HG03575 (cell line): ENCODE measurements around the gene EML1.

ENCODE experiments used
- ATAC-seq: cut with Tn5 transposase; IDR thresholded peaks from one replicate; pipeline ENCODE4 v1.9.1; 2021; ENCODE audit not compliant: unreplicated experiment, insufficient number of reproducible peaks, low FRiP score; ENCODE audit errors: extremely low read depth

The EML1 gene

DNA sequence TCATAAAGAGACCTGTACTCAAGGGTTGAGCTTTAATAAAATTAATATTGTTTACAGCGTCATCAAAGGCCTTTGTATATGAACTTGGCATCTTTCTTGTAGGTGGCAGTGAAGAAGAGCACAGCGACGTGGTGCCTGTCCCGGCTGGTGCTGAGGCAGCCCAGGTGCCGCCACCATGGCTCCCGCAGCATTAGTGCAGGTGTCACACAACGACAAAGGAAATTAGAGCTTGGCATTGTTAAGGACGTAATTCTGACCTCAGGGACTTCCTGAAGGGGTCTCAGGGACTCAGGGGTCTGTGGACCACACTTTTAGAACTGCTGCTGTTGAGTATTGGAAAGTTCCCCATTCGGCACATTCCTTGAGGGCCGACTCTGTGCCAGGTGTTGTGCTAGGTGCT is 24.1 kb downstream of the EML1 start:
- no peak for ATAC-seq

- ATAC-seq, result no peak
Observed at GRCh38 chr14:99818503-99819036, 25.4 kb downstream of the EML1 start.

DNA sequence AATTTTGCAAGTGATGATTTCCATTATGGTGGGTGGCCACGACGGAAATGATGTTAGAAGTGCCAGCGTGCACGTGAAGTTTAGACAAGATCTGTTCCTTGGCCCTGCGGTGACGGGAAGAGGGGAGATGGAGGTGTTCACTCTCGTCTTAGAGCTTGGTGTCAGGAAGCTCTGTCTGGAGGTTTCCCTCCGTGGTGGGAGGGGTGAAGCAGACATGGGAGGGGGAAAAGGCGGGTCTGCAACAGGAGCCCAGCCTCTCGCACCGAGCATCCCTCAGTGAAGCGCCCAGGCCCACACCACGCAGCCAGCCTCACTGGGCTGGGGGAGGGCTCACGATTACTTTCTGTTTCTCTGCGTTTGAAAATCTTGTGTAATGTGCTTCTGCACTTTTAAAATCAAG is 26.3 kb downstream of the EML1 start:
- no peak for ATAC-seq

DNA sequence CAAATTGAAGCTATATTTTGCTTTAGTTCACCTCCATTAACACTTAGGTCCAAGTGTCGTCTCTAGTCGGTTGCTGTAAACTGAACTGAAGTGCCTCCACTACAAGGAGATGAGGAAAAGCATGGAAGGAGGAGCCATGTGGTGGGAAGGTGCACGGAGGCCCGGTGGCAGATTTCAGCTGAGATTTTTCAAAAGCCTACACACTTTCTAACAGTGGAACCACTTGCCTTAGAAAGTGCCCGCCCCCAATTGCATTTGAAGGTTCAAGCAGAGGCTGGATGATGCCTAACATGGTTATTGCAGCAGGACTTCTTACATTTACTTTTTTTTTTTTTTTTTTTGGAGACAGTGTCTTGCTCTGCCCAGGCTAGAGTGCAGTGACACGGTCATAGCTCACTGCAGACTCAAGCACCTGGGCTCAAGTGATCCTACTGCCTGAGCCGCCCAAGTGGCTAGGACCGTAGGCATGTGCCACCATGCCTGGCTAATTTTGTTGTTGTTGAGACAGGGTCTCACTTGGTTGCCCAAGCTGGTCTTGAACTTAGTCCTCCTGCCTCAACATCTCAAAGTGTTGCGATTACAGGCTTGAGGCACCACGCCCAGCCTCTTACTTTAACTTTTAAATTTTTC is 27.6 kb downstream of the EML1 start:
- no peak for ATAC-seq

DNA sequence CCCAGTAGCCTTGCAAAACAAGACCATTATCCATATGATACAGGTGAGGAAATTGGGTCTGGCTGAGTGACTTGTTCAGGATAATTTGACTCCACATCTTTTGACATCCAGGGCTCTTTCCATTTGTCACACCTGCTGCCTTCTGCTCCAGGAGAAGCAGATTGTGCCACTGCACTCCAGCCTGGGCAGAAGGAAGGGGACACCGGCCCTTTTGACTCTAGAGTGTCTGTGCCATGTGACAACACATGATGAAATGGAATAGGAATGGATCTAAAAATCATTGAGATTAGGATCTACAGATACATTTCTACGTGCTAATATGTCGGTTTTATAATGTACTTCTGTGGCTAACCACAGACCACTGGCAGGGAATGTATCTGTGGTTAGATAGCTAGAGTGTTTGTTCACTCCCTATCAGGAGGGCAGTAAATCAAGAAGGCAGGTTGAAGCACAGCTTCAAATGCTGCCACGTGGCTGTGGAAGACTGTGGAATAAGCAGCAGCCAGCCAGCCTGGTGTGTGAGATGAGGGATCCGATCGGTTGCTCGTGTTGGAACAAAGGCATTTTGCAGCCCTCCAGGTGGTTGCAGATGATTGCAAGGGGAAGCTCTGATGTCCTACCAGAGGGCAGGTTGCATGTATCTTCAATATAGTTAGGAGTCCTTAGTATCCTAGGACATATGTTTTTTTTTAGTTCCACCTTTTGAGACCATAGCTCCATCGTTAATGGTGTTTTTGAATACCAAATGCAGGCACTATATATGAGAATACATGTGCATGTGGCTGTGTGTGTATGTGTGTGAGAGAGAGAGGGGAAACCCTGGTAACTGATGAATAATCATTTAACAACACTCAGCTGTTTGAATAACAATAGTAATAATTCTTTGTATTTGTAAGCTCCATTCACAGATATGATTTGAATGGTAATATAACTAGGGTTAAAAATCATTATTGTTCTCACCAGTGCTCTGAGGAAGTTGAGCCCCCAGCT is 28.6 kb downstream of the EML1 start:
- no peak for ATAC-seq

DNA sequence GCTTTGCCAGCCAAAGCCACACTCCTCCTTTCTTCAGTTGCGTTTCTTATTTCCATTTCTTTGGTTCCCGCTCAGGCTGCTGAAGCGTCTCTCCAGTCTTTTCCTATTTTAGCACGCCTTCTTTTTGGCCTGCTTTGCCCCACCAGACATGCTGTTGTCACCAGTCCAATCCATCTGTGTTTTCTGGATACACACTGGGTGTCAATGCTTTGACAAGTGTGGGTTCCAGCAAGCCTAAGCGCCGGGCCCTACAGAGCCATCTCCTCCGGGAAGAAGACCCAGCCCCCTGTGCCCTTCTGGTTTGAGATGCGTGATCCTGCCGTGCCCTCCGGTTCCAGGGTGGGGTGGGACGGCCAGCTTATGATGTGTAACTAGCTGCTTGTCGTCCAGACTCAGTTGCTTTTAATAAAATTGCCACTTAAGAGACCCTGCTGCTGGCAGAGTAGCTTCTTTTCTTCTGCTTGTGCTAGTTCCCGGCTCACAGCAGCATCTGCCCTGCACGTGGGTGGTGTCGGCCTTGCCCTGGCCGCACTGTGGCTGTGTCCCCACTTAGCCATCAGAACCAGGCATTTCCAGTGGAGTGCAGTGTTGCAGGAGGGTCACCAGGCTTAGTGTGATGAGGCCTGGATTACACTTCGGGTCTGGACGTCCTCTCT is 29.7 kb downstream of the EML1 start:
- no peak for ATAC-seq

DNA sequence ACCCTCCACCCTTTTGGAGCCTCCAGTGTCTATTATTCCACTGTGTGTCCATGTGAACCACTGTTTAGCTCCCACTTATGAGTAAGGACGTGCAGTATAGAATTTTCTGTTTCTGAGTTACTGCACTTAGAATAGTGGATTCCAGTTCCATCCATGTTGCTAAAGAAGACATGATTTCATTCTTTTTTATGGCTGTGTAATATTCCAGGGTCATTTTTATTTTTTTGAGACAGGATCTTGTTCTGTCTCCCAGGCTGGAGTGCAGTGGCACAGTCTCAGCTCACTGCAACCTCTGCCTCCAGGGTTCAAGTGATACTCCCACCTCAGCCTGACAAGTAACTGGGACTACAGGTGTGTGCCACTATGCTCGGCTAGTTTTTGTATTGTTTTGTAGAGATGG is 31.6 kb downstream of the EML1 start:
- no peak for ATAC-seq

DNA sequence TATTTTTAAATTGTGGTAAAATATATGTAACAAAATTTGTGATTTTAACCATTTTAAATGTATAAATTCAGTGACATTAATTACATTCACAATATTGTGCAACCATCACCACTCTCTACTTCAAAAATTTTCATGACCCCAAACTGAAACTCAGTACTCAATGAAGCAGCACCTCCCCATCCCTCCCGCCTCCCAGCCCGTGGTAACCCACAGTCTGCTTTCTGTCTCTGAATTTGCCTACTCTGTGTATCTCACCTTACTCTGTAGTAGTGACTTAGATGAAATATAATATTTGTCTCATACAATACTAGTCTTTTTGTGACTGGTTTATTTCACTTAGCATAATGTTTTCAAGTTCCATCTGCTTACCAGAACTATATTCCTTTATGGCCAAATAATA is 36.2 kb downstream of the EML1 start:
- ATAC-seq, result no peak

DNA sequence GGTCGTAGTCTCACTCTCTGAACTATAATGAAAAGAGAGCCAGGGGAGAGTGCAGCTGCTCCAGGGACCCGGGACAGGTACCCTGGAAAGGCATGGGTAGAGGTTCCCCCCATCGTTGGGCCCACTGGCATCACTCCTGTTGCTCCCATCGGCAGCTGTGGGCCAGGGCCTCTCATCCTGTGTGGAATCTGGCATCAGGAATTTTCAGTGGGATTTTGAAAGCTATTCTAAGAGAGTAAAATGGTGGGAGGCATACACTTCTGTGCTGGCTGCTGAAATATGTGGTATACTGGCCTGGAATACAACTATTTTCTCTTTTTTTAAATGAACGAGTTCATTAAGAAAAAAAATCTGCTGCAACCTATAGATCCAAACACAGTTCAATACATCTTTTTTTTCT is 38.1 kb downstream of the EML1 start:
- no peak for ATAC-seq

DNA sequence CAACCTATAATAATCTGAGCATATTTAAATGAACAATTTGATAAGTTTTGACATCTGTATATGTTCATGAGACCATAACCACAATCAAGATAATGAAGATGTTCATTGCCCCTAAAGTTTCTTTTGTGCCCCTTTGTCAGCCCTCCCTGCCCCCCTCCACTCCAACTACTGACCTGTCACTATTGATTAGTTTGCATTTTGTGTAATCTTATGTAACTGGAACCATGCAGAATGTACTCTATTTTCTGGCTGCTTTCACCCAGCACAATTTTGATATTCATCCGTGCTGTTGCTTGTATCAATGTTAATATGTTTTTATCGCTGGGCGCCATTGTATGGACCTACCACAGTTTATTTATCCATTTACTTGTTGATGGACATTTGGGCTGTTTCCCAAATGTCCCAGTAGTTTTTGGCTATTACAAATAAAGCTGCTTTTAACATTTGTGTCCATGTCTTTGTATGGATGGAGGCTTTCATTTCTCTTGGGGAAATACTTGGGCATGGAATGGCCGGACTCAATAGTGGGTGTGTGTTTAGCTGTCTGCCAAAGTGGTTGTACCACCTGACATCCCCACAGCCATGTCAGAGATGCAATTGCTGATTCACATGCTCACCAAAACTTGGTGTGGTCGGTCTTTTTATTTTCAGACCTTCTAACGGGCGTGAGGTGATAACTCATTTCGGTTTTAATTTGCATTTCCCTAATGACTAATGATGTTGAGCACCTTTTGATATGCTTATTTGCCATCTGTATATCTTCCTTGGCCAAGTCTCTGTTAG is 38.9 kb downstream of the EML1 start:
- no peak for ATAC-seq

DNA sequence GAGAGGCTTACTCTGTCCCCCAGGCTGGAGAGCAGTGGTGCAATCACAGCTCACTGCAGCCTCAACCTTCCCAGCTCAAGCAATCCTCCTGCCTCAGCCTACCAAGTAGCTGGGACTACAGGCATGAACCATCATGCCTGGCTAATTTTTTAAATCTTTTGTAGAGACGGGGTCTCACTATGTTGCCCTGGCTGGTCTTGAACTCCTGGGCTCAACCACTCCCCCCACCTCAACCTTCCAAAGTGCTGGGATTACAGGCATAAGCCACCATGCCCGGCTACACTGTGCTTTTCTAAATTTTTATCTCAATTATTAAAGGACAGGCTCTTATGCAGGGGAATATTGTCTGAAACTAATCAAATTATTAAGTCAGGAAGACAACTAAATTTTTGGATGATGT is 44.6 kb downstream of the EML1 start:
- no peak for ATAC-seq

GRCh38 chr14:99838639-99839134 is 45.5 kb downstream of the EML1 start:
- no peak for ATAC-seq

DNA sequence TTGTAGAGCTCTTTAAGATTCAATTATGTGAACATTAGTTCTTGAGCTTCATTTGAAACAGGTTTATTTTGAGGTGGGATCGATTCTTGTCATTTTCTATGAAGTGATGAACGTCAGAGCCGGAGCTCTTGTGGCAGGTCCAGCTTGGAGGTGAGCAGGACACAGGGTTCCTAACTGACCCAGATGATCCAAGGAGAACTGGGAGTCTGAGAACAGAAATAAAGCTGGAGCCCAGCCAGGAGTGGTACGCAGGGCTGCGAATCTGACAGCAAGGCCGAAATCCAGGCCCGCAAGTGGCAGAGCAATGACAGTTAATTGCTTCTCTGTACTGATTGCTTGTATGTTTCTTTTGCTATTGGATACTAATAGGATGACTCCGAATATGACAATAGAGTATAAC is 46.5 kb downstream of the EML1 start:
- ATAC-seq, result no peak

DNA sequence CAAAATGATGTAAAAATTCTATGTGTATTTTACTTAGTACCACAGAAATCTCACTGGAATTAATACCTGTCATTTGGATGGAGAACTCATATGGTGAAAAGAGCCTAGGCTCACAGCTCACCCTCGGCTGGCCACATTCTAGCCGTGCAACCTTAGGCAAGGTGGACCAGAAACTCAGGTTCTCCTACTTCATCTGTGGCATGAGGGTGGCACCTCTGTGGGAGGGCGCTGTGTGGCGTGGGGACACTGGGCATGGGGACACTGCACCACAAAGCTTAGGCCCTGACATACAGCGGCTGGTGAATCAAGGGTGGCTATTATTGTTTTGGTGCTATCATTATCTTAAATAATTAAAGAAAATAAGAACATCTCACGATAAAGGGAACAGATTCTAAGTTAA is 47.1 kb downstream of the EML1 start:
- no peak for ATAC-seq

DNA sequence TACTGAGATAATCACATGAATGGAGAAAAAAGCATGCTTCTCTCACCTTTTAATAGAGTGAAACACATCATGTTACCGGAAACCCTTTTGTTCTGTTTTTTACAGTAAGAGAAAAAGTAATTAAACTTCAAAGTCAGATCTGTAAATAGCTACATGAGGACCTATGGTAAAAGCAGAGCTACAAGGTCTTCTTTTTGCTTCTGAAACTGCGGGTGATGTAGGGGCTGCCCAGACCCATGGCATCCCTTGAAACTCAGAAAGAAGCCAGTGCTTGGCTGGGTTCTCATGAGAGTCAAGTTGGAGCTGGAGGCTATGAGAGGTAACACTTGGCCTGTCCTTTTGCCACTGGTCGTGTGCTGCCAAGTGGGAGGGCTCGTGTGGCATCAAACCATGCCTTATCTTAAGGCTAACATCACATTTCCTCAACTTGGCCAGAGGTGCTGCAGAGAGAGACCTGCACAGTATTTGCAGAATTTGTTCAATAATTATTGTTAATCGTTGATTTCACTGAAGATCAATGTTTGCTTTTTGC is 47.6 kb downstream of the EML1 start:
- no peak for ATAC-seq

GRCh38 chr14:99841436-99842071 is 48.3 kb downstream of the EML1 start:
- ATAC-seq, result no peak

DNA sequence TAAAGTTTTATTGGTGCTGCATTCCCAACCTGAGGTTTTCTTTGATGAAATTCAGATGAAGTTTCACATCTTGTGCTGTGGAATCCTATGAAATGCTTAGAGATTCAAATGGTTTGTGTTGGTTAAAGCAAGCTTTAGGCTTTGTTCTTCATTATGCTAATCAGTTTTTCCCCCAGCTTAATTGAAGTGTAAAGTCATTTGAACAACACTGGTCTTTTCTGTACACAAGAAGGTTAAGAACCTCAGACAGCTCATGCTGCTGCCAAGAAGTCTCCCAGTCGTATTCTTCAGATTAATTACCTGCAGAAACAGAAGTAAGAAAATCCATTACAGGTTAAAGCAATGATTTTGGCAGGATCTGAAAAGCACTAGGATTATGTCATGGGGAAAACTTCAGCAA is 48.9 kb downstream of the EML1 start:
- no peak for ATAC-seq

- ATAC-seq, result no peak
Observed at GRCh38 chr14:99846808-99847207, 53.6 kb downstream of the EML1 start.
